Progenitor cell of endocrine pancreas (in vitro differentiated cells): ENCODE measurements around the gene ECI1. TPM values are rescaled to one million over a fixed set of nuclear protein-coding genes. Genes with fewer than 3 reads are reported as not detected.

Experiments
- DNase-seq: peaks from one replicate; pipeline ENCODE4 v3.0.0; 2021; ENCODE audit warnings: low spot score; ENCODE audit not compliant: unreplicated experiment
- H3K27ac Mint-ChIP-seq: 2 replicates; pipeline ENCODE4 v1.8.0; 2021; ENCODE audit warnings: mild to moderate bottlenecking, moderate library complexity, mixed read lengths
- H3K27me3 Mint-ChIP-seq: 2 replicates; pipeline ENCODE4 v1.8.0; 2021; ENCODE audit warnings: mixed read lengths
- H3K36me3 Mint-ChIP-seq: 2 replicates; pipeline ENCODE4 v1.8.0; 2022; ENCODE audit warnings: mixed read lengths; ENCODE audit not compliant: insufficient read depth
- H3K4me1 Mint-ChIP-seq: 2 replicates; pipeline ENCODE4 v1.8.0; 2021; ENCODE audit warnings: low read depth, mixed read lengths
- H3K4me3 Mint-ChIP-seq: 2 replicates; pipeline ENCODE4 v1.8.0; 2021; ENCODE audit warnings: low read depth, mild to moderate bottlenecking, moderate library complexity, mixed read lengths
- H3K9me3 Mint-ChIP-seq: 2 replicates; pipeline ENCODE4 v1.8.0; 2021; ENCODE audit warnings: low read depth, mixed read lengths
- total RNA-seq: library from RNA; stranded (reverse); gene quantifications from 2 replicates; pipeline ENCODE4 v1.2.1, GENCODE V29; 2021
- TF ChIP-seq, protein P1 (sequence below): fragments of 200-600 bp; sonication (generic); IDR thresholded peaks from one replicate; pipeline ENCODE4 v1.5.0; 2021; ENCODE audit warnings: antibody characterized with exemption, mild to moderate bottlenecking; ENCODE audit not compliant: unreplicated experiment

The ECI1 gene
- total RNA-seq, 1 donor from 2014 or later, result 72.6 TPM

- no peak for DNase-seq
- Mint-ChIP-seq H3K4me3 (peak overlapping the region; percentile 63), H3K27me3 (peaks cover 35% of the 10 kb centered on the region), H3K36me3 (no peaks in the 10 kb centered on the region), H3K9me3 (no peaks in the 10 kb centered on the region), H3K27ac (no peak overlapping the region), H3K4me1 (peaks cover 3% of the 10 kb centered on the region)
- TF ChIP-seq, protein P1, sequence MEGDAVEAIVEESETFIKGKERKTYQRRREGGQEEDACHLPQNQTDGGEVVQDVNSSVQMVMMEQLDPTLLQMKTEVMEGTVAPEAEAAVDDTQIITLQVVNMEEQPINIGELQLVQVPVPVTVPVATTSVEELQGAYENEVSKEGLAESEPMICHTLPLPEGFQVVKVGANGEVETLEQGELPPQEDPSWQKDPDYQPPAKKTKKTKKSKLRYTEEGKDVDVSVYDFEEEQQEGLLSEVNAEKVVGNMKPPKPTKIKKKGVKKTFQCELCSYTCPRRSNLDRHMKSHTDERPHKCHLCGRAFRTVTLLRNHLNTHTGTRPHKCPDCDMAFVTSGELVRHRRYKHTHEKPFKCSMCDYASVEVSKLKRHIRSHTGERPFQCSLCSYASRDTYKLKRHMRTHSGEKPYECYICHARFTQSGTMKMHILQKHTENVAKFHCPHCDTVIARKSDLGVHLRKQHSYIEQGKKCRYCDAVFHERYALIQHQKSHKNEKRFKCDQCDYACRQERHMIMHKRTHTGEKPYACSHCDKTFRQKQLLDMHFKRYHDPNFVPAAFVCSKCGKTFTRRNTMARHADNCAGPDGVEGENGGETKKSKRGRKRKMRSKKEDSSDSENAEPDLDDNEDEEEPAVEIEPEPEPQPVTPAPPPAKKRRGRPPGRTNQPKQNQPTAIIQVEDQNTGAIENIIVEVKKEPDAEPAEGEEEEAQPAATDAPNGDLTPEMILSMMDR, result no peak
Observed at GRCh38 chr16:2197765-2198164, 53.6 kb downstream of the ECI1 start.

DNA sequence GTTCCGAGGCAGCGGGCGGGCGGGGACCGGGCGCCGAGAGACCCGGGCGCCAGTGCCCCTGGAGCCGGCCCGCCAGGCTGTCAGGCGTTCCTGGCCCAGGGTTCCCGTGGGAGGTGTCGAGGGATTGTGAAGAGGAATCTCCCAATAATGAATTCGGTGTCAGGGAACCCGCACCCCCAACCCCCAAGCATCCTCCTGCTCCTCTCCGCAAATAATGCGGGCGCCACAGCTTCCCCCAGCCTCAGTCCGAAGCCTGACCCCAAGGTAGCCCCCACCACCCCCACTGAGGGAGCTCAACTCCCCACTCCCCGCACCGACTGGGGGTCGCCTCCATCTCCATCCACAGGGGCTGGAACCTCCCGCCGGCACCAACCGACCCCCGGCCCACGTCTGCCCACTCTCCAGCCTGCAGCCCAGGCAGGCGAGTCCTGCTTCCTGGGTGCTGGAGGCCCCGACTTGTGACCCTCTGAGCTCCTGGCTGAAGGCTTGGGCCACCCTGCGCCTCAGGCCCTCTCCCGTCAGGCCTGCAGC is 54.3 kb downstream of the ECI1 start:
- peaks cover 35% of the 10 kb centered on the region for H3K27me3 Mint-ChIP-seq
- H3K36me3 Mint-ChIP-seq, result no peaks in the 10 kb centered on the region

GRCh38 chr16:2196162-2196980 is 55.0 kb downstream of the ECI1 start, which contains the start of gene CASKIN1:
CASKIN1 (minus strand) TSS chr16:2196605; CDS start chr16:2196432, 173 bp downstream.
- Mint-ChIP-seq H3K27me3 (peaks cover 35% of the 10 kb centered on the region), H3K4me1 (peaks cover 3% of the 10 kb centered on the region), H3K27ac (no peak within 1 kb of the TSS), H3K9me3 (no peaks in the 10 kb centered on the region), H3K36me3 (no peaks in the 10 kb centered on the region), H3K4me3 (peak within 1 kb of the TSS; percentile 63)
- TF ChIP-seq, protein P1, result no peak
- DNase-seq, result no peak

More for the DNA sequence above, 54.3 kb downstream of the ECI1 start:
- Mint-ChIP-seq H3K4me3 (peak overlapping the region; percentile 55), H3K4me1 (peaks cover 3% of the 10 kb centered on the region), H3K27ac (no peak overlapping the region), H3K9me3 (no peaks in the 10 kb centered on the region)
- DNase-seq, result no peak
- TF ChIP-seq, protein P1, result no peak

DNA sequence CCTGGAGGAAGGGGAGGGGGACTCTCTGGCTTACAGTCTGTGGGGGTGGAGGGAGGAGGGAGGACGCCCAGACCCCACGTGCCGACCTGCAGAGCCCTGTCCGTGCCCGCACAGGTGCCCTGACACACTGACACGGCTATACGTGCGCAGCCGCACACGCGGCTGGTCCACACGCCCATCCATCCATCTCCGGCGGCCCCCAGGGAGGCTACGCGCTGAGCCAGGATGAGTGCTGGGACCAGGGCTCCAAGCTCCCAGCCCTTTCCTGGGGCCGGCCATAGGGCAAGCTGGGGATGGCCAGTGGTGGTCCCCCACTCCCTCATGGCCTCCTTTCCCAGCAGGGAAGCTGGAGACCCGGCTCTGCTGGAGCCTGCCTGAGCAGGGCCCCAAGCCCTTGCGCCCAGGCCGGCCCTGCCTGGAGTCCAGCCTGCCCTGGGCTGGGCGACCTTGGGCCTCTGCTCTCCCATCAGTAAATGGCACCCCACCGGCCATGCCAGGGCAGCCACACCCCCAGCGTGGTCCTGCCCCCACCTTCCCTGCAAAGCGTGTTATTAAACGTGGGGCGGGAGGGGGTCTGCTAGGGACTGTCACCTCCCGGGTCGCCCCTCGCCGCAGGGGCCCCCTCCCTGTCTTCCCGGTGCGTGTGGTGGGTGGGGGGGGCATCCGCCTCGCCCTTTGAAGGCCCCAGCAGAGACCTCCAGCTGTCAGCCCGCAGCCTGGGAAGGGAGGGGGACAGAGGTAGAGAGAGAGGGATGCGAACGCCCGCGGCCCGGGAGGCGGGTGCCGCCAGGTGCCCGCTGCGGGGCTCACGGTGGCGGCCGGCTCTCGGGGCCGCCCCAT is 55.8 kb downstream of the ECI1 start:
- TF ChIP-seq, protein P1, result no peak
- H3K4me1 Mint-ChIP-seq, result peaks cover 3% of the 10 kb centered on the region
- H3K4me3 Mint-ChIP-seq, result peak overlapping the region; percentile 63
- H3K27ac Mint-ChIP-seq, result no peak overlapping the region
- no peaks in the 10 kb centered on the region for H3K9me3 Mint-ChIP-seq
- no peak for DNase-seq
- no peaks in the 10 kb centered on the region for H3K36me3 Mint-ChIP-seq
- H3K27me3 Mint-ChIP-seq, result peaks cover 32% of the 10 kb centered on the region

DNA sequence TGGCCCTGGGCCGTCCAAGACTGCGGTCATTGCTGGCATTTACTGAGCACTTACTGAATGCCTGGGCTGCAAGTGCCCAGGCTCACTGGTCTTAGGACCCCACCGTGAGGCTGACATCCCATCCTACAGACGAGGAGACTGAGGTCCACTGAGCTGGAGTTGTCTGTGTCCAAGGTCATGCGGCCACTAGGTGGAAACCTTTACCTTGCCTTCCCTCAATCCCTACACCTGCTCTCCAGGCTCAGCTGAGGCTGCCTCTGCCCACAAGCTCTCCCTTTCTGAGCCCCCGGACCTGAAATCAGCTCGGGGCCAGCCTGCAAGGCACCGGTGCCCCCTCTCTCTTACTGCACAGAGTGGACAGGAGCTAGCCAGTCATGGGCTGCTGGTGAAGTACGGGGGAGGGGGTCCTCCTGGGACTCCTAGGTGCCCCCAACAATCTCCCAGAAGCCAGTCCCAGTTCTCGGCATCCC is 56.5 kb downstream of the ECI1 start:
- Mint-ChIP-seq H3K36me3 (no peaks in the 10 kb centered on the region), H3K27ac (no peak overlapping the region), H3K27me3 (peaks cover 25% of the 10 kb centered on the region), H3K4me1 (peaks cover 3% of the 10 kb centered on the region), H3K9me3 (no peaks in the 10 kb centered on the region), H3K4me3 (peak overlapping the region; percentile 62)
- TF ChIP-seq, protein P1, result peak; percentile 62
- no peak for DNase-seq
